Endometrial microvascular endothelial cells (primary cell): ENCODE measurements around the gene CHST15. TPM values are rescaled to one million over a fixed set of nuclear protein-coding genes. Genes with fewer than 3 reads are reported as not detected.

Experiments used
- in situ Hi-C: cut with HindIII; loops from 2 replicates; pipeline ENCODE4 v1.10.0; 2017; ENCODE audit warnings: low sequenced_read_pairs, low pct_unique_long_range_greater_than_20kb; ENCODE audit errors: inconsistent ontology term
- total RNA-seq: library from RNA; depleted of rRNA; stranded (reverse); fragments of >200 nt; gene quantifications from one replicate; pipeline ENCODE4 v1.2.3, GENCODE V29; 2015; ENCODE audit errors: inconsistent ontology term

CHST15 gene
- total RNA-seq, 1 donor from 2014 or later = 6.9 TPM

GRCh38 chr10:123970207-123970926, 123.0 kb downstream of the CHST15 start:
- in situ Hi-C loops = no loop called here

DNA sequence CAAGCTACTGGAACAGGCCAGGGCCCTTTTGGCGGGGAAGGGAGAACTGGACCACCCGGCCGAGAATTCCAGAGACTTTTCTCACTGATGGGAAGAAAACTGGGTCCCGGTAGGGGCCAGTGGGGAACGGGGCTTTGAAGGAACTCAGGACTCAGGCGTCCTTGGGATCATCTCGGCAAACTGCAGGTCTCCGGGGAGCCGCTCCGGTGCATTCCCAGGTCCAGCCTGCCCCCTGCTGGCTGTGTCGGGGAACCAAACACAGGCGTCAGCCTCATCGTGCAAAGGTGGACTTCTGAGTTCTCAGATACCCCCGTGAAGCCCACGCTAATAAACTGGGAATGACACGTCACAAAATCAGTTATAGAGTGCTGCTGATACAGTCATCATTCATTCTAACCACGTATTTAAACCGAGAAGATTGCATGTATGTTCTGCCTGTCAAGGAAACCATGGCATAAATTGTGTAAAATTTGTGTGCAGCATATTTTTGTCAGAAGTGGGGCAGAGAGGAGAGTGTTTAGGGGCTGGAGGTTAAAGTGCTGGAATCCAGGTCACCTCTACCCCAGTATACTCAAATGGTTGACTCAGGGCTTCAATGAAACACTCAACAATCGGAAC, 125.7 kb downstream of the CHST15 start:
- in situ Hi-C loops = no loop called here

DNA sequence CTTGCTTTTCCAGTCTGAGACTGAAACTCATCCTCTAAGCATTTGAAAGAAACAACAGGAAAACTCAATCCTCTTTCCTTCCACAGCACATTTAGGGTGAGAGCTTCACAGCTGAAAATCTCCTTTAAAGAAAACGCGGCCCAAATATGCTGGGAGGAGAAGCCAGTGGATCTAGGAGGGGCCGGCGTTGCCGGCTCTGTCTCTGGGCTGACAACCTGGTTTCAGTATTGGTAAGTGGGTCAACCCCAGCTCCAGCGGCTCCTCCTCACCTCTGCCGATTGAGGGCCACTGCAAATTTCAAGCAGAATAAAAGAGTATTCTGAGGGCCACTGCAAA, 126.5 kb downstream of the CHST15 start:
- in situ Hi-C loops = no loop called here

- in situ Hi-C loops = no loop called here
Measured at GRCh38 chr10:123965973-123966895, 127.2 kb downstream of the CHST15 start.

DNA sequence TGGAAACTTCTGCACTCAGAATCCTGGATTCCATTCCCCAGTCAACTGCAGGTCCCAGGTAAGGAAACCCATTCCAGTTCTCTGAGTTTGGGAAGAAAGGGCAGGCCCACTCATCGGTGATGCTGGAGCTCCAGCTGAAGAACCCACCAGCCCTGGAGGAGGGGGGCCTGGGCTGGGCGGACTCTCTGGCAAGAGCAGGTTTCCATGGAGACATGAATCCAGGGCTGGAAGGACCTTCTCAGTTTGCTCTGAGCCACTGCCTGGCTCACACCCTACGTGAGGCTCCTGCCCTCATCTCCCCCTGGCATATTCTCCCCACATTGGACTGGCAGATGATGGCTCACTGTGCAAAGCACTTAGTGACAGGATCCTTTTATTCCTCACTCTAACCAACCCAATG, 128.4 kb downstream of the CHST15 start:
- in situ Hi-C loops = no loop called here

- in situ Hi-C loops = no loop called here
Measured at GRCh38 chr10:123962756-123963530, 130.5 kb downstream of the CHST15 start.

DNA sequence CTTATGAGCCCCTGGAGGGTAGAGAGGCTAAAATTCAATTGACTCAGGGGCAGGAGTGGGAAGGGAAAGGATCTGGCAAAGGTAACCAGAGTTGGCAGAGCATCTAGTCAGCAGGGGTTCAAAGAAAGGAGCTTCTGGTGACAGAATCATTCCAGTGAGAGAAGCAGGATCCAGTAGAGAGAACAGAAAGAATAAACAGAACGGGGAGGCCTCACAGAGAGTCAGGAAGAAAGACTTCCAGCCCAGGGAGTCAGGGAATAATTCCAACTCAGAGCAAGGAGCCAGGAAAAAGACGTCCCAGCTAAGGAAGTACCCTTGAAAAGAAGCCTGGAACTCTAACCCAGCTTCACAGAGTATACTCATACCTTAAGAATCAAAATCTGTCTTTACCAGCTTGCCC, 135.2 kb downstream of the CHST15 start:
- in situ Hi-C loops = no loop called here

Other genes starting within 250 kb of the CHST15 start
- gene CPXM2, start 201.8 kb downstream of the CHST15 start, total RNA-seq = not detected